Measurements from ENCODE around the gene CD79A.

GRCh38 chr19:41862445-41862986 lies 14.6 kb upstream of the CD79A start:
- TF ChIP-seq CTCF (conservative IDR thresholded peaks at IDR 0.05 in 1 of 2, IDR thresholded peaks at IDR 0.05 in 1 of 2; ENCODE audit: extremely low read depth in 1 of 2, insufficient read depth in 1 of 2, low read depth in 1 of 2, low read length in 2 of 2) = no peak
- no peak for TF ChIP-seq EZH2 (IDR thresholded peaks at IDR 0.05; ENCODE audit: borderline replicate concordance, low read length)
